Hepatocyte (in vitro differentiated cells): ENCODE measurements around the gene LDLR. TPM values are rescaled to one million over a fixed set of nuclear protein-coding genes. Genes with fewer than 3 reads are reported as not detected.
"Not testable (repeated sequence)": the region's sequence is repeated elsewhere in the genome, so short reads cannot be mapped to it uniquely, and the experiment has no call there.

ENCODE experiments used
- DNase-seq: peaks from one replicate; pipeline ENCODE4 v3.0.0-alpha.2; 2016; ENCODE audit warnings: low spot score
- H2AFZ ChIP-seq: fragments of 200-600 bp; sonication (generic); 2 replicates; pipeline ENCODE4 v1.6.0; 2016; ENCODE audit warnings: antibody characterized with exemption, mild to moderate bottlenecking
- H3K27ac ChIP-seq: fragments of 200-600 bp; sonication (generic); 2 replicates; pipeline ENCODE4 v1.5.1; 2016; ENCODE audit warnings: mild to moderate bottlenecking
- H3K27me3 ChIP-seq: fragments of 200-600 bp; sonication (generic); 2 replicates; pipeline ENCODE4 v1.6.1; 2016
- H3K36me3 ChIP-seq: fragments of 200-600 bp; sonication (generic); replicated peaks from 2 replicates; pipeline ENCODE4 v1.5.1; 2016; ENCODE audit warnings: low read depth; ENCODE audit not compliant: insufficient read depth
- H3K4me1 ChIP-seq: fragments of 200-600 bp; sonication (generic); 2 replicates; pipeline ENCODE4 v1.5.1; 2016; ENCODE audit warnings: mild to moderate bottlenecking, moderate library complexity; ENCODE audit not compliant: insufficient read depth
- H3K4me2 ChIP-seq: fragments of 200-600 bp; sonication (generic); 2 replicates; pipeline ENCODE4 v1.6.0; 2016
- H3K4me3 ChIP-seq: fragments of 200-600 bp; sonication (generic); 2 replicates; pipeline ENCODE4 v1.5.1; 2016; ENCODE audit warnings: mild to moderate bottlenecking
- H3K79me2 ChIP-seq: fragments of 200-600 bp; sonication (generic); 2 replicates; pipeline ENCODE4 v1.6.0; 2017; ENCODE audit warnings: mild to moderate bottlenecking
- H3K9me2 ChIP-seq: fragments of 200-600 bp; sonication (generic); replicated peaks from 2 replicates; pipeline ENCODE4 v1.6.0; 2017; ENCODE audit warnings: mild to moderate bottlenecking; ENCODE audit not compliant: insufficient read depth
- H3K9me3 ChIP-seq: fragments of 200-600 bp; sonication (generic); 2 replicates; pipeline ENCODE4 v1.5.1; 2016; ENCODE audit warnings: low read depth, mild to moderate bottlenecking
- H4K20me1 ChIP-seq: fragments of 200-600 bp; sonication (generic); 2 replicates; pipeline ENCODE4 v1.6.0; 2016; ENCODE audit warnings: mild to moderate bottlenecking; ENCODE audit not compliant: insufficient read depth, poor library complexity, severe bottlenecking
- CTCF ChIP-seq: fragments of 200-600 bp; sonication (generic); IDR thresholded peaks from 2 replicates; pipeline ENCODE4 v1.5.1; 2016; ENCODE audit warnings: antibody characterized with exemption, mild to moderate bottlenecking; ENCODE audit not compliant: poor library complexity
- EZH2 ChIP-seq: fragments of 200-600 bp; sonication (generic); IDR thresholded peaks from 2 replicates; pipeline ENCODE4 v1.6.1; 2016; ENCODE audit warnings: antibody characterized with exemption, mild to moderate bottlenecking, borderline replicate concordance
- EZH2phosphoT487 ChIP-seq: fragments of 200-600 bp; sonication (generic); IDR thresholded peaks from one replicate; pipeline ENCODE4 v1.6.1; 2018; ENCODE audit warnings: antibody characterized with exemption, mild to moderate bottlenecking, low read depth, moderate library complexity; ENCODE audit not compliant: unreplicated experiment, severe bottlenecking
- WGBS: methylation state at CpG from one replicate; pipeline ENCODE4 v1.1.6; 2016; ENCODE audit warnings: low lambda C conversion rate; ENCODE audit errors: missing lambda C conversion rate; 5-methylcytosine and 5-hydroxymethylcytosine counted together
- polyA plus RNA-seq: library from polyadenylated mRNA; unstranded; fragments of >200 nt; fragmentation: Nextera tagmentation; extraction: Ambion mirVana; gene quantifications from 2 replicates; pipeline ENCODE4 v1.2.1, GENCODE V29; 2016
- total RNA-seq: library from RNA; depleted of rRNA; stranded (reverse); fragments of >200 nt; gene quantifications from 2 replicates; pipeline ENCODE4 v1.2.3, GENCODE V29; 2014

LDLR gene
- total and polyA plus RNA-seq, 2 experiments from 2014 or later: 123 to 126 TPM

- 96% methylated on average over 9 of the region's 9 CpGs for WGBS
- H3K27ac ChIP-seq: no peak overlapping the region
- DNase-seq: no peak
These were observed 15.7 kb upstream of the LDLR start for GRCh38 chr19:11073568-11073967.

GRCh38 chr19:11076792-11077191 lies 12.5 kb upstream of the LDLR start:
- H3K27me3 ChIP-seq, H3K27ac ChIP-seq, H3K4me3 ChIP-seq, H3K4me2 ChIP-seq, H2AFZ ChIP-seq, H4K20me1 ChIP-seq, H3K36me3 ChIP-seq, H3K9me3 ChIP-seq, H3K4me1 ChIP-seq, H3K9me2 ChIP-seq, DNase-seq, H3K79me2 ChIP-seq: not testable (repeated sequence)
- 94% methylated on average over 9 of the region's 9 CpGs for WGBS

More at GRCh38 chr19:11073568-11073967, 15.7 kb upstream of the LDLR start:
- TF ChIP-seq CTCF: no peak
- TF ChIP-seq EZH2phosphoT487: no peak
- TF ChIP-seq EZH2: no peak
- Histone ChIP-seq H3K4me1 (no peaks in the 10 kb centered on the region), H3K9me3 (no peaks in the 10 kb centered on the region), H4K20me1 (no peaks in the 10 kb centered on the region), H3K79me2 (no peaks in the 10 kb centered on the region), H3K9me2 (no peaks in the 10 kb centered on the region), H3K4me2 (no peak overlapping the region), H3K4me3 (no peak overlapping the region), H3K27me3 (no peaks in the 10 kb centered on the region), H2AFZ (no peak overlapping the region), H3K36me3 (no peaks in the 10 kb centered on the region)

- no peak overlapping the region for H2AFZ ChIP-seq
- no peak overlapping the region for H3K27ac ChIP-seq
- H3K79me2 ChIP-seq: no peaks in the 10 kb centered on the region
- H3K4me1 ChIP-seq: no peaks in the 10 kb centered on the region
- H3K4me3 ChIP-seq: no peak overlapping the region
- H3K9me3 ChIP-seq: no peaks in the 10 kb centered on the region
- H3K27me3 ChIP-seq: no peaks in the 10 kb centered on the region
- no peaks in the 10 kb centered on the region for H3K36me3 ChIP-seq
- TF ChIP-seq EZH2phosphoT487 (no peak), EZH2 (no peak), CTCF (no peak)
- no peaks in the 10 kb centered on the region for H3K9me2 ChIP-seq
- 94% methylated on average over 11 of the region's 11 CpGs for WGBS
- no peak for DNase-seq
- no peaks in the 10 kb centered on the region for H4K20me1 ChIP-seq
- H3K4me2 ChIP-seq: no peak overlapping the region
These were observed 10.4 kb upstream of the LDLR start for GRCh38 chr19:11078893-11079292.

GRCh38 chr19:11079999-11080398 lies 9.3 kb upstream of the LDLR start:
- peaks cover 5% of the 10 kb centered on the region for H3K4me1 ChIP-seq

More at GRCh38 chr19:11079999-11080398, 9.3 kb upstream of the LDLR start:
- Histone ChIP-seq H3K27ac (no peak overlapping the region), H3K4me3 (no peak overlapping the region), H3K36me3 (no peaks in the 10 kb centered on the region), H3K9me3 (no peaks in the 10 kb centered on the region), H3K4me2 (no peak overlapping the region), H2AFZ (no peak overlapping the region), H4K20me1 (no peaks in the 10 kb centered on the region), H3K9me2 (no peaks in the 10 kb centered on the region), H3K27me3 (no peaks in the 10 kb centered on the region), H3K79me2 (no peaks in the 10 kb centered on the region)
- no peak for DNase-seq
- WGBS: 90% methylated on average over 9 of the region's 9 CpGs
- TF ChIP-seq CTCF: no peak
